ENCODE measurements around the gene CHAT. TPM values are rescaled to one million over a fixed set of nuclear protein-coding genes. Genes with fewer than 3 reads are reported as not detected.

Gene CHAT
- total RNA-seq, 1 experiment from 2014 or later: not detected

DNA sequence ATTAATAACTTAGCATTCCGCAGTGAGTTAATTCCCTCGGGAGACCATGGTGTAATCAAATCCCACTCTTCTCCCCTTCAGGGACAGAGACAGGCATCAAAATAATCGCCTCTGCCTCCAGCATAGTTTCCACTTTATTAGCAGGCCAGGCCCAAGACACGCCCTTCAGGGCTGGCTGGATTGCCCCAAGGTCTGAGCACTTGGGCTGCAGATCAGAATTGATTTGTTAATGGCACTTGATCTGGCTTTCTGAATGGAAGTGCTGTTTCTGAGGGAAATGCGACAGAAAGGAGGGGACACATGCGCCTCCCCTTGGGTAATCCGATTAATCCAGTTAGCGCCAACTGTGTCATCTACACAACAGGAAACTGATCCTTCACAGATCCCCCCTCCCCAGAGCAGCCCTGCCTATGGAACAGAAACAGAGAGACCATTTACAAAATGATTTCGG is 15.6 kb downstream of the CHAT start:
- POLR2A ChIA-PET: no interaction called here
- Histone ChIP-seq H3K27me3 (ENCODE audit: control insufficient read depth, insufficient read depth, low read length) (peaks cover 3% of the 10 kb centered on the region; the same call in 1 of the 2 replicates), H3K9me3 (ENCODE audit: control insufficient read depth, insufficient read depth, low read depth, low read length) (no peaks in the 10 kb centered on the region), H3K36me3 (ENCODE audit: control insufficient read depth, insufficient read depth, low read length) (no peaks in the 10 kb centered on the region), H3K4me1 (ENCODE audit: control insufficient read depth, insufficient read depth, low read length) (no peaks in the 10 kb centered on the region), H3K4me3 (ENCODE audit: low read depth in 2 of 2, low read length in 2 of 2) (no peak overlapping the region), H3K27ac (ENCODE audit: low read length) (no peak overlapping the region)
- CTCF ChIA-PET: no interaction called here
- intact Hi-C loops (cut with micrococcal nuclease; ENCODE audit: unreplicated experiment) (no loop called here), in situ Hi-C loops (cut with HindIII; ENCODE audit: low pct_unique_long_range_greater_than_20kb, low sequenced_read_pairs) (no loop called here)
- no TSS peak for BruUV-seq (replicated peaks)
- TF ChIP-seq SIN3A (IDR thresholded peaks at IDR 0.05; ENCODE audit: borderline replicate concordance, insufficient read depth, low read depth, low read length) (no peak), REST (IDR thresholded peaks at IDR 0.05; ENCODE audit: insufficient read depth in 1 of 2, low read depth in 2 of 2, low read length in 1 of 2) (no peak), POLR2AphosphoS5 (IDR thresholded peaks at IDR 0.05; ENCODE audit: low read depth, low read length) (no peak), TCF7L2 (IDR thresholded peaks at IDR 0.05; ENCODE audit: low read depth, low read length) (no peak)
- TF ChIP-seq, protein P1, sequence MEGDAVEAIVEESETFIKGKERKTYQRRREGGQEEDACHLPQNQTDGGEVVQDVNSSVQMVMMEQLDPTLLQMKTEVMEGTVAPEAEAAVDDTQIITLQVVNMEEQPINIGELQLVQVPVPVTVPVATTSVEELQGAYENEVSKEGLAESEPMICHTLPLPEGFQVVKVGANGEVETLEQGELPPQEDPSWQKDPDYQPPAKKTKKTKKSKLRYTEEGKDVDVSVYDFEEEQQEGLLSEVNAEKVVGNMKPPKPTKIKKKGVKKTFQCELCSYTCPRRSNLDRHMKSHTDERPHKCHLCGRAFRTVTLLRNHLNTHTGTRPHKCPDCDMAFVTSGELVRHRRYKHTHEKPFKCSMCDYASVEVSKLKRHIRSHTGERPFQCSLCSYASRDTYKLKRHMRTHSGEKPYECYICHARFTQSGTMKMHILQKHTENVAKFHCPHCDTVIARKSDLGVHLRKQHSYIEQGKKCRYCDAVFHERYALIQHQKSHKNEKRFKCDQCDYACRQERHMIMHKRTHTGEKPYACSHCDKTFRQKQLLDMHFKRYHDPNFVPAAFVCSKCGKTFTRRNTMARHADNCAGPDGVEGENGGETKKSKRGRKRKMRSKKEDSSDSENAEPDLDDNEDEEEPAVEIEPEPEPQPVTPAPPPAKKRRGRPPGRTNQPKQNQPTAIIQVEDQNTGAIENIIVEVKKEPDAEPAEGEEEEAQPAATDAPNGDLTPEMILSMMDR (IDR thresholded peaks at IDR 0.05): no peak
- ATAC-seq (no peak), DNase-seq (ENCODE audit: low read depth, low spot score) (no peak)

GRCh38 chr10:49631975-49632374 is 18.1 kb downstream of the CHAT start:
- BruUV-seq (replicated peaks): no TSS peak
- DNase-seq (ENCODE audit: low read depth, low spot score) (no peak), ATAC-seq (no peak)
- ChIA-PET POLR2A (no interaction called here), CTCF (no interaction called here)
- no peaks in the 10 kb centered on the region for H3K9me3 ChIP-seq (ENCODE audit: control insufficient read depth, insufficient read depth, low read depth, low read length)
- TF ChIP-seq, protein P1 (IDR thresholded peaks at IDR 0.05): no peak
- no peak for TF ChIP-seq POLR2AphosphoS5 (IDR thresholded peaks at IDR 0.05; ENCODE audit: low read depth, low read length)
- no peak for TF ChIP-seq TCF7L2 (IDR thresholded peaks at IDR 0.05; ENCODE audit: low read depth, low read length)
- TF ChIP-seq REST (IDR thresholded peaks at IDR 0.05; ENCODE audit: insufficient read depth in 1 of 2, low read depth in 2 of 2, low read length in 1 of 2): no peak
- TF ChIP-seq SIN3A (IDR thresholded peaks at IDR 0.05; ENCODE audit: borderline replicate concordance, insufficient read depth, low read depth, low read length): no peak
- no peaks in the 10 kb centered on the region for H3K4me1 ChIP-seq (ENCODE audit: control insufficient read depth, insufficient read depth, low read length)
- in situ Hi-C loops (cut with HindIII; ENCODE audit: low pct_unique_long_range_greater_than_20kb, low sequenced_read_pairs): no loop called here
- intact Hi-C loops (cut with micrococcal nuclease; ENCODE audit: unreplicated experiment): no loop called here
- H3K27me3 ChIP-seq (ENCODE audit: control insufficient read depth, insufficient read depth, low read length): peaks cover 5% of the 10 kb centered on the region
- H3K4me3 ChIP-seq (ENCODE audit: low read depth in 2 of 2, low read length in 2 of 2): no peak overlapping the region
- H3K27ac ChIP-seq (ENCODE audit: low read length): no peak overlapping the region
- no peaks in the 10 kb centered on the region for H3K36me3 ChIP-seq (ENCODE audit: control insufficient read depth, insufficient read depth, low read length)

Measured in Panc1 (cell line).